NCI-H748 treated with DMSO at 0.1 percent for 48 hours (cell line): ENCODE measurements around the gene BRSK1.

Experiments
- DNase-seq: peaks from one replicate; lab custom pipeline; 2025; lab: John Stamatoyannopoulos, UW

The BRSK1 gene

GRCh38 chr19:55283548-55284377 lies at the start of gene BRSK1:
Gene BRSK1 (plus strand): TSS chr19:55283997. CDS start chr19:55284443, 446 bp downstream.
- DNase-seq = peak; percentile 71

DNA sequence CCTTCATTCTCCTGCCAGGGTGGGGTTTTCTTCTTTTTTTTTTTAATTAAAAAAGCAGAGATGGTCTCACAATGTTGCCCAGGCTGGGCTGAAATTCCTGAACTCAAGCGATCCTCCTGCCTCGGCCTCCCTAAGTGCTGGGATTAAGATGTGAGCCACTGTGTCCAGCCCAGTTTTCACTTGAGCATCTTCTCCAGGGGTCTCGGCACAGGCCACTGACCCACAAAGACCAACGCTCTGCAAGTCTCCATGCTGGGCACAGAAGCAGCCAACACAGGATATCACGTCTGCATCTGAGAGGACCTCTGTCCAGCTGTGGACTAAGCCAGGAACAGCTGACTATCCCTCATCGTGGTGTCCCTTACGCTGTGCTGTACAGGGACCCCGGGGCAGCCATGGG lies 45.8 kb upstream of the BRSK1 start:
- no peak for DNase-seq

DNA sequence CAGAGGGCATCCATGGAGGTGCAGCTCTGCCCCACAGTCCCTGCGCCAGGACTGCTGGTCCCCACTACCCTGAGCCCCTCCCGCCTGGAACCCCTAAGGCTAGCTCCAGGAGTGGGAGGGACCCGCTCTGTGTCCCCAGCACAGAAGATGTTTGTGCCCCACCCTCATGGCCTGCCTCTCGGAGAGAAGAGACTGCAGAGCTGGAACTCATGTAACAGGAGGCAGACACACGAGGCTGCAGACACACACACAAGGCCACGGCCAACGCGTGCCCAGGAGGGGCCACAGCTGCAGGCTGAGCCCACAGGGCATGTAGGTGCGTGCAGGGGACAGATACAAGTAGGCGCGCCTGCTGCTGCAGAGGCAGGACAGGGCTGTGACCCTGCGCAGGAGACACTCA lies 44.8 kb upstream of the BRSK1 start:
- DNase-seq = no peak

GRCh38 chr19:55240713-55241020 lies 43.1 kb upstream of the BRSK1 start:
- DNase-seq = no peak

DNA sequence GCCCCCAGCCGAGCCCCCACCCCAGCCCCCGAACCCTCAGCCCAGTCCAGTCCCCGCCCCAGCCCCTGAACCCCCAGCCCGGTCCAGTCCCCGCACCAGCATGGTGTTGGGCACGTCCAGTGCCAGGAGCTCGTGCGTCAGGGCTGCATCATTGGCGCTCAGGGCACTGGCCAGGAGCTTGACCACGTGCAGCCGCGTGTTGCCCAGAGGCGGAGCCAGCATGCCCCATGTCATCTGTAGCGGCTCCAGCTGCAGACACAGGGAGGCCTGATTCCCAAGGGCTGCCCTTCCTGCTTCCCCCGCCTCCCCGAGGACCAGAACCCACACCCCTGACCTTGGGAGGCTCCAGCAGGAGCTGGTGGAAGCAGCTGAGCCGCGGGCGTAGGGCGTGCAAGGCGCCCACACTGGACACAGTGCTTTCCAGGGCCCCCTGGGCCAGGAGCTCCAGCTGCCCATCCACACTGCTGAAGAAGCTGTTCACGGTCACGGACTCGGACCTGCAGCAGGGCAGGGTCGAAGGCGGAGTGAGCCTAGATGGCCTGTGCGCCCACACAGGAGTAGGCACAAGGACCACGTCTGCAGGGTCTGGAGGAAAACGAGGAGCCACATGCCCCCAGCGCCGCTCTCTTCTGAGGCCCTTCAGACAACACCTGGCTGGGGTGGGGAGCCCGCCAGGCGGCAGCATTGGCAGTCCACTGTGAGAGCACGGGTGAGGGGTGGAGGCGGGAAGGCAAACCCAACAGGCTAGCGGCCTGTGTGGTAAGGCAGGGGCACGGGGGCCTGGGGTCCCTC lies 42.5 kb upstream of the BRSK1 start:
- DNase-seq = no peak

DNA sequence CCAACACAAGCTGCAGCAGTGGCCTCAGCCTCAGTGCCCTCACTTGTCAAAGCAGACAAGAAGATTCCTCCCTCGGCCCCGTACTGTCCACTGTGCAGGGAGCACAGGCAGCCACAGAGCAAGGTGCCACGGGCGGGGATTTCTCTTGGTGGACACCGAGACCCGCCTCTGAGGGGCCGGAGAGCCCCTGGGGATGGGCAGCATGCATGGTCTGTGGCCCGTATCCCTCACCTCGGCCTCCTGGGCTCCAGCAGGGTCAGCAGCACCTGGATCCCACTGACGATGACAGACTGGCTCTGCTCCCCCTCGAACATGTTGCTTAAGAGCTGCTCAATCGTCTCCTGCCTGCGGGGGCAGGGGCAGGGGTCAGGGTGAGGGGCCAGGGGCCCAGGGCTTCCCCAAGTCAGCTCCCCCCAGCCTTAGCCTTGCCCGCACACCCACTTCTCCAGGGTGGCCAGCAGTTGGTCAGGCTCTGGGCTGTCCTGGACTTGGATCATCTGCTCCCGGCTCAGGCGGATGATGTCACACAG lies 41.8 kb upstream of the BRSK1 start:
- DNase-seq = no peak

- DNase-seq = no peak
Observed at GRCh38 chr19:55242517-55242916, 41.3 kb upstream of the BRSK1 start.

DNA sequence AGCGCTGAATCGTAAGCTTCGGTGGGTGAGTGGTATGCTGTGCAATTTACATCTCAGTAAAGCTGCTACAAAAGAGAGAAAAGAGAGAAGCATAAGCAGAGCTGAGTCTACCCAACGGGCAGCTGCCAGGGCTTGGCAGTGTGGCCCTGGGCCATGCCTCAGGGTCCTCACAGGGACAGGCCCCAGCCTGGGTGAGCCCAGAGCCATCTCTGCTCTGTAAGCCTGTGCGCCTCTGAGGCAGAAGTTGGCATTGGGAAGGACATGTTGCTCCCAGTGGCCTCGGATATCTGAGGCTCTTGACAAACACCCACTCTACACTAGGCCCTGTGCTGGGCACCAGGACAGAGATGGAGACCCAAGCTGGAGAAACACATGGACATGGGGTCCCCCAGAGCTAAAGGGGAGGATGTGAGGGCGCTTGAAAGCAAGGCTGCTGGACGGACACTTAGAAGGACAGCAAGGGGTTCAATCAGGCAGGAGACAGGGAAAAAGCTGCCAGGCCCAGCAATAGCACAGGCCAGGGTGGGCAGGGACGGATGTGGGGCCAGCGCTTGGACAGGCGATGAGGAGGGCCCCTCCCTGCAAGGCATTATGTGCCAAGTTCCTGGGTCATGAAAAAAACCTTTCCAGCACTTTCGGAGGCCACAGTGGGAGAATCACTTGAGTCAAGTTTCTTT lies 39.7 kb upstream of the BRSK1 start:
- no peak for DNase-seq

GRCh38 chr19:55245236-55245904 lies 38.4 kb upstream of the BRSK1 start:
- DNase-seq = no peak

- DNase-seq = no peak
Observed at GRCh38 chr19:55246462-55247451, 37.0 kb upstream of the BRSK1 start.

- DNase-seq = no peak
Observed at GRCh38 chr19:55247621-55248099, 36.1 kb upstream of the BRSK1 start.

GRCh38 chr19:55248166-55248675 lies 35.6 kb upstream of the BRSK1 start:
- DNase-seq = no peak

DNA sequence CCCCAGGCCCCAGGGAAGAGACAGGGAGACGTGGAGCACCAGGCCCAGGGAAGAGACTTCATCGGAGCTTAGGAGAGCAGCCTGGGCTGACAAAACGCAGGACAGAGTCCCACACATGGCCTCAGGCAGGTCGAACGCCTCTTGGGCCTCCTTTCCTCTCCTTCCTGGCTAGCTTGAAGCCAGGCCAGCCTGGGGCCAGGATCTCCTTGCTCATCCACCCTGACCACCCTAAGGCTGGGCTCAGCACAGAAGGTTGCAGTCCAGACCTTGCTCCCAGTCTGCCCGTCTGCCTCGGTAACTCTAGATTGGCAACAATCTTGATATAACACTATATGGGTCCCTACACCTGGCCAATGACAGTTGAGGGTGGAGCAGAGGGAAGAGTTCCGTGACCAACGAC lies 35.1 kb upstream of the BRSK1 start:
- no peak for DNase-seq

GRCh38 chr19:55249841-55250240 lies 34.0 kb upstream of the BRSK1 start:
- no peak for DNase-seq

GRCh38 chr19:55250262-55251036 lies 33.3 kb upstream of the BRSK1 start:
- DNase-seq = no peak

DNA sequence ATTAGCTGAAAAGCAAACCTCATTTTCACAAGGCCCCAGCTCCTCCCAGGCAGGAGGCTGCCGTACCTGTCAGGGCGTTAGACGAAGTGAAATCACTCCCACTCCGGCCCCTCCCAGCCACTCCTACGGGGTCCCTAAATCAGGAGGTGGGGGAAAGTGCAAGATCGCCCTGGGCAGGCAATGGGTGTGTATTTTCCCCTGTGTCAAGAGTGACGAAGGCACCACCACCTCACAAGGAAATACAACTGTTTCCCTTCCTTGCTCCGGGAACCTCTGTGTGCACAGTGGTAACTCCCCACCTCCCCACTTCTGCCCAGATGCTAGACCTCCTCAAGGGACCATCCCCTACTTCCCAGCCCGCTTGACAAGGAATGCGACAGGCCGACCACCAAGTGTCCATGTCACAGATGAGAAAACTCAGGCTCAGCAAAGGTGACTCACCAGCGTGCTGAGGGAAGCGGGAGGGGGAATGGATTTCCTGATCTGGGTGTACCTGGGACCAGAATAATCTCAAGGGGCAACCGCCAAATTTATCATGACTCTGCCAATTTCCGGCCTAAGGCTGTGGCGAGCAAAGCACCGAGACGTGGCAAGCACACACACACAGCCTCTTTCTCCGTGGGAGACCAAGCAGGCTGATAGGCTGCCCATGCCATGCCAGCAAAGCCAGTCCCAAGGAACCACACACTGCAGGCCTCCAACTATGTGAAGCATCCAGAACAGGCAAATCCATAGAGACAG lies 32.3 kb upstream of the BRSK1 start:
- DNase-seq = no peak

DNA sequence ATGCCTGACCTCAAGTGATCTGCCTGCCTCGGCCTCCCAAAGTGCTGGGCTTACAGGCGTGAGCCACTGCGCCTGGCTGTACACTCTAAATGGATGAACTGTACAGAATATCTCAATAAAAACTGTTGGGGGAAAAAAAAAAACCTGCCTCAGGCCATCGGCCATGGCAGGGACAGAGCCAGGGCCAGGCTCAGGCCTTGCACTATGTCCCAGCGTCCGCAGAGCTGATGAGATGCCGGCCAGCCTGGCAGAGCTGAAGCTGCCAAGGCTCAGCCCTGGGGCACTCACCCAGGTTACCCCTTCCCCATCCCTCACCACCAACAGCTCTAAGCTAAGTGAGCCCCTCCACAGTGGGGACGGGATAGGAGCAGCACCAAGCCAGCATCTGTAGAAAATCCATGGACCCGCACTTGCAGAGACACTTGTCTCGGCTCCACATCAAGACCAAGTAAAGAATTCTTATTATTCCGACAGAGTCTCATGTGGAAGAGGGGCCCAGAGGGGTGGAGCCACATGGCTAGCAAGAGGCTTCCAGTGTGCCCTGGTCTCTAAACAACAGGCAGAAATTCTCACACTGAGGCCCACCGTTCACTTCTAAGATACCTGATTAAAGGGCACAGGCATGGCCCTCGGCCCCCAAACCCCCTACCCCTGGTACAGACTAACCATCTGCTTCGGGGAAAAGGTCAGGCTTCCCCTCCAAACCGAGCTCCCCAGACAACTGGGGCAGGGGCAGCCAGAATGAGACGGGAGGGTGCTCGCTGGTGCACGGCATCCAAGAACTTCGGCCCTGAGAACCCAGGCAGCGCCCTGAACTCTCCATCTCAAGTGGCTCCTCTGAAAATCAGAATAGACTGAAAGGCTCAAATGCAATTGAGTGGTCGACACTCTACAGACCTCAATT lies 30.8 kb upstream of the BRSK1 start:
- DNase-seq = no peak
